HepG2 (cell line): ENCODE data around the gene ASTN2. TPM values are rescaled to one million over a fixed set of nuclear protein-coding genes. Genes with fewer than 3 reads are reported as not detected.

ENCODE experiments used
- ATAC-seq: fragments of 200-7000 bp; cut with Tn5 transposase; 3 replicates; pipeline ENCODE4 v1.9.1; 2020; ENCODE audit warnings: mild to moderate bottlenecking, moderate library complexity
- BruUV-seq: library from RNA; stranded (reverse); fragments of 400-500 nt; replicated peaks from 2 replicates; lab custom pipeline; 2021; lab: Mats Ljungman, UMichigan
- CTCF ChIA-PET: fragments of 300-600 bp; formaldehyde crosslinking; extraction: SDS; loops from one replicate; lab custom pipeline; 2021; ENCODE audit warnings: low total read pairs, inconsistent platforms, low intra/inter-chr PET ratio; lab: Yijun Ruan, JAX
- POLR2A ChIA-PET: fragments of 350-600 bp; sonication (Branson Sonifier 250); formaldehyde crosslinking; loops from one replicate; lab custom pipeline; 2020; ENCODE audit warnings: antibody characterized with exemption, inconsistent platforms; lab: Yijun Ruan, JAX
- DNase-seq: peaks from one replicate; pipeline ENCODE4 v3.0.0-alpha.2; 2015; ENCODE audit warnings: low spot score
- FAIRE-seq: peaks from 3 replicates; lab custom pipeline; 2011; peaks lifted over from hg19 to GRCh38; lab: Jason Lieb, UNC
- H2AFZ ChIP-seq: one replicate; pipeline ENCODE4 v1.6.1; 2011; ENCODE audit warnings: low read length, inconsistent platforms
- H3K27ac ChIP-seq: fragments of 300-600 bp; 3 replicates; pipeline ENCODE4 v1.8.0; 2011; ENCODE audit warnings: mixed run types, mild to moderate bottlenecking, mixed read lengths, low read length, inconsistent platforms; ENCODE audit not compliant: insufficient read depth; ENCODE audit errors: extremely low read length
- H3K27me3 ChIP-seq, 2 experiments: fragments of 200-600 bp in 1 of 2; 2 replicates in 1 of 2; 3 replicates in 1 of 2; pipeline versions ENCODE4 v1.6.0 to v1.8.0; 2011; ENCODE audit warnings: low read length in 2 of 2, mild to moderate bottlenecking in 2 of 2, moderate library complexity in 2 of 2, inconsistent platforms in 1 of 2; ENCODE audit not compliant: insufficient read depth in 2 of 2, control insufficient read depth in 1 of 2
- H3K36me3 ChIP-seq, 2 experiments: fragments of 200-600 bp in 1 of 2; replicated peaks in 1 of 2; 2 replicates in 1 of 2; 3 replicates in 1 of 2; pipeline versions ENCODE4 v1.5.1 to v1.8.0; 2011; ENCODE audit warnings: low read length in 2 of 2, inconsistent platforms in 1 of 2; ENCODE audit not compliant: insufficient read depth in 2 of 2, control insufficient read depth in 1 of 2
- H3K4me1 ChIP-seq: 2 replicates; pipeline ENCODE4 v1.5.1; 2012; ENCODE audit warnings: low read length, inconsistent platforms; ENCODE audit not compliant: insufficient read depth
- H3K4me2 ChIP-seq: 2 replicates; pipeline ENCODE4 v1.6.0; 2011; ENCODE audit warnings: low read depth, low read length, inconsistent platforms
- H3K4me3 ChIP-seq, 3 experiments: fragments of 200-600 bp in 1 of 3; sonication (generic), shearing (Covaris generic) in 1 of 3; replicated peaks in 1 of 3; 2 replicates each; pipeline ENCODE4 v1.5.1; 2011 to 2016; ENCODE audit warnings: low read length in 3 of 3, inconsistent platforms in 2 of 3, low read depth in 2 of 3, mild to moderate bottlenecking in 2 of 3, control low read depth in 1 of 3, mixed read lengths in 1 of 3; ENCODE audit not compliant: insufficient read depth in 1 of 3
- H3K79me2 ChIP-seq: one replicate; pipeline ENCODE4 v1.6.1; 2011; ENCODE audit warnings: low read length, inconsistent platforms; ENCODE audit not compliant: insufficient read depth
- H3K9ac ChIP-seq: 2 replicates; pipeline ENCODE4 v1.6.0; 2011; ENCODE audit warnings: mild to moderate bottlenecking, low read depth, low read length, inconsistent platforms; ENCODE audit not compliant: insufficient read depth
- H3K9me3 ChIP-seq: 2 replicates; pipeline ENCODE4 v1.5.1; 2012; ENCODE audit warnings: mild to moderate bottlenecking, low read length
- H4K20me1 ChIP-seq: 2 replicates; pipeline ENCODE4 v1.6.0; 2011; ENCODE audit warnings: inconsistent platforms, mild to moderate bottlenecking, low read length, moderate library complexity; ENCODE audit not compliant: insufficient read depth
- AGO2 ChIP-seq: fragments of 200-400 bp; formaldehyde crosslinking; optimal IDR thresholded peaks from 2 replicates; pipeline ENCODE3; 2017; ENCODE audit warnings: mild to moderate bottlenecking, low read depth, low read length, moderate library complexity
- CBFB ChIP-seq: sonication (generic); formaldehyde crosslinking; IDR thresholded peaks from 2 replicates; pipeline ENCODE4 v1.4.0; 2020; ENCODE audit warnings: missing genetic modification reagents
- FOXA1 ChIP-seq, 2 experiments: fragments of 450-650 bp in 1 of 2; sonication (generic) in 1 of 2; formaldehyde crosslinking in 1 of 2; IDR thresholded peaks; 2 replicates each; pipeline versions ENCODE4 v1.4.0 to v1.6.1; 2016 to 2020; ENCODE audit warnings: missing genetic modification reagents in 1 of 2
- IKZF4 ChIP-seq: sonication (generic); formaldehyde crosslinking; IDR thresholded peaks from 2 replicates; pipeline ENCODE4 v1.5.1; 2020; ENCODE audit warnings: borderline replicate concordance, mild to moderate bottlenecking, low read depth, missing genetic modification reagents; ENCODE audit errors: not compliant biosample characterization
- JUND ChIP-seq: sonication (generic); formaldehyde crosslinking; IDR thresholded peaks from 2 replicates; pipeline ENCODE4 v1.8.0; 2022; ENCODE audit warnings: mild to moderate bottlenecking, missing genetic modification reagents
- SKI ChIP-seq: fragments of 450-650 bp; IDR thresholded peaks from one replicate; pipeline ENCODE4 v1.6.1; 2018; ENCODE audit warnings: mild to moderate bottlenecking; ENCODE audit not compliant: partially characterized antibody
- SRSF1 ChIP-seq: fragments of 200-400 bp; formaldehyde crosslinking; optimal IDR thresholded peaks from 2 replicates; pipeline ENCODE3; 2017; ENCODE audit warnings: mild to moderate bottlenecking, low read depth, low read length, moderate library complexity
- ZBTB38 ChIP-seq: sonication (generic); formaldehyde crosslinking; IDR thresholded peaks from 2 replicates; pipeline ENCODE4 v1.5.1; 2020; ENCODE audit warnings: mild to moderate bottlenecking, missing genetic modification reagents
- ZNF124 ChIP-seq: sonication (generic); formaldehyde crosslinking; IDR thresholded peaks from 2 replicates; pipeline ENCODE4 v1.4.0; 2020; ENCODE audit warnings: missing genetic modification reagents
- ZNF143 ChIP-seq: sonication (generic); formaldehyde crosslinking; IDR thresholded peaks from 2 replicates; pipeline ENCODE4 v1.4.0; 2020; ENCODE audit warnings: missing genetic modification reagents
- ZNF367 ChIP-seq: sonication (generic); formaldehyde crosslinking; IDR thresholded peaks from 2 replicates; pipeline ENCODE4 v1.4.0; 2020; ENCODE audit warnings: missing genetic modification reagents, borderline replicate concordance
- ZNF768 ChIP-seq: sonication (generic); formaldehyde crosslinking; IDR thresholded peaks from 2 replicates; pipeline ENCODE4 v1.4.0; 2020; ENCODE audit warnings: missing genetic modification reagents
- WGBS: methylation state at CpG from one replicate; pipeline ENCODE4 v1.1.6; 2017; ENCODE audit warnings: low lambda C conversion rate; 5-methylcytosine and 5-hydroxymethylcytosine counted together
- in situ Hi-C: cut with HindIII; loops from 2 replicates; pipeline ENCODE4 v1.10.0; 2017; ENCODE audit warnings: low pct_unique_long_range_greater_than_20kb; ENCODE audit not compliant: extremely low pct_ligation_motif_present
- intact Hi-C: fragments of 100-400 bp; cut with micrococcal nuclease; formaldehyde crosslinking; loops from one replicate; pipeline ENCODE4 v1.10.0; 2022; ENCODE audit not compliant: unreplicated experiment
- polyA plus RNA-seq, 8 experiments: library from polyadenylated mRNA; depleted of rRNA in 3 of 8; stranded (reverse) in 7 of 8; unstranded in 1 of 8; fragments of >200 nt; fragmentation: Illumina TruSeq in 4 of 8; extraction: Trizol in 4 of 8; gene quantifications; 2 replicates each; pipeline versions ENCODE4 v1.2.1 to v1.2.3, GENCODE V29; 2011 to 2016; ENCODE audit warnings: low read depth in 4 of 8, missing spikeins in 1 of 8, mixed read lengths in 1 of 8; ENCODE audit not compliant: insufficient read depth in 1 of 8
- total RNA-seq, 5 experiments: library from RNA; depleted of rRNA; stranded (reverse); fragments of >200 nt; fragmentation: Illumina TruSeq; extraction: Trizol; gene quantifications; 2 replicates each; pipeline ENCODE4 v1.2.3, GENCODE V29; 2016; ENCODE audit warnings: low read depth in 1 of 5
- TF ChIP-seq, protein P1 (sequence below): sonication (generic); formaldehyde crosslinking; IDR thresholded peaks from 2 replicates; pipeline ENCODE4 v1.8.1; 2023; ENCODE audit warnings: missing genetic modification reagents, inconsistent platforms, borderline replicate concordance
- TF ChIP-seq, protein P2 (sequence below): sonication (generic); formaldehyde crosslinking; IDR thresholded peaks from 2 replicates; pipeline ENCODE4 v1.5.1; 2020; ENCODE audit warnings: mild to moderate bottlenecking, moderate library complexity, missing genetic modification reagents
- TF ChIP-seq, protein P3 (sequence below): sonication (generic); formaldehyde crosslinking; IDR thresholded peaks from 2 replicates; pipeline ENCODE4 v1.9.0; 2021; ENCODE audit warnings: missing genetic modification reagents, borderline replicate concordance
- TF ChIP-seq, protein P4 (sequence below): sonication (generic); formaldehyde crosslinking; IDR thresholded peaks from 2 replicates; pipeline ENCODE4 v1.4.0; 2020; ENCODE audit warnings: low read depth, mild to moderate bottlenecking, missing genetic modification reagents

The ASTN2 gene
- total and polyA plus RNA-seq, 2 of the 13 experiments (the other 11 are each of a cell fraction or from before 2014, with no cell fraction given) = 5.2 to 13.5 TPM

DNA sequence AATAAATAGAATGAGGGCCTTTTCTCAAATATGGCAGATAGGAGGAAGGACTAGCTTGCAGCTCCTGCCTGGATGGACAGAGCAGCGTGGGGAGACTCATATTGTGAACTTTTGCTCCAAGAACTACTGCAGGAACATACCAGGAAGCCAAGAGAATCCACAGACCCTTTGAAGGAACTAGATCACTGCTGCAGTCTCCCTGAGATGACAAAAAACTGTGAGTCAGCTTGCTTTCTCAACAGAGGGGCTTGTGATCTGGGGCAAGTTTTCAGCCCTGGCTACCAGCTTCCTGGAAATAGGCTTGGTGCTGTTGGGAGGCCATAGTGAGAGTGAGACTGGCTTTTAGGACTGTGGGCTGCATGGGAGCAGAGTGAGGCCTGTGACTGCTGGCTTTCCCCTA is 898.4 kb downstream of the ASTN2 start:
- Histone ChIP-seq H3K9me3 (peaks cover 4% of the 10 kb centered on the region; the same call in 1 of the 2 replicates), H2AFZ (no peak overlapping the region), H3K4me2 (no peak overlapping the region), H3K4me3 (no peak overlapping the region), H3K79me2 (no peaks in the 10 kb centered on the region), H3K36me3 (no peaks in the 10 kb centered on the region), H3K27ac (no peak overlapping the region), H3K27me3 (no peaks in the 10 kb centered on the region), H4K20me1 (no peaks in the 10 kb centered on the region), H3K4me1 (peaks cover 9% of the 10 kb centered on the region), H3K9ac (no peak overlapping the region)
- ATAC-seq (no peak), FAIRE-seq (no peak), DNase-seq (no peak)
- CTCF ChIA-PET = no interaction called here
- 95% methylated on average over 1 of the region's 1 CpG for WGBS
- TF ChIP-seq, protein P1, sequence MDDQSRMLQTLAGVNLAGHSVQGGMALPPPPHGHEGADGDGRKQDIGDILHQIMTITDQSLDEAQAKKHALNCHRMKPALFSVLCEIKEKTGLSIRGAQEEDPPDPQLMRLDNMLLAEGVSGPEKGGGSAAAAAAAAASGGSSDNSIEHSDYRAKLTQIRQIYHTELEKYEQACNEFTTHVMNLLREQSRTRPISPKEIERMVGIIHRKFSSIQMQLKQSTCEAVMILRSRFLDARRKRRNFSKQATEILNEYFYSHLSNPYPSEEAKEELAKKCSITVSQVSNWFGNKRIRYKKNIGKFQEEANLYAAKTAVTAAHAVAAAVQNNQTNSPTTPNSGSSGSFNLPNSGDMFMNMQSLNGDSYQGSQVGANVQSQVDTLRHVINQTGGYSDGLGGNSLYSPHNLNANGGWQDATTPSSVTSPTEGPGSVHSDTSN (CRISPR knock-in tag) = no peak
- TF ChIP-seq, protein P2, sequence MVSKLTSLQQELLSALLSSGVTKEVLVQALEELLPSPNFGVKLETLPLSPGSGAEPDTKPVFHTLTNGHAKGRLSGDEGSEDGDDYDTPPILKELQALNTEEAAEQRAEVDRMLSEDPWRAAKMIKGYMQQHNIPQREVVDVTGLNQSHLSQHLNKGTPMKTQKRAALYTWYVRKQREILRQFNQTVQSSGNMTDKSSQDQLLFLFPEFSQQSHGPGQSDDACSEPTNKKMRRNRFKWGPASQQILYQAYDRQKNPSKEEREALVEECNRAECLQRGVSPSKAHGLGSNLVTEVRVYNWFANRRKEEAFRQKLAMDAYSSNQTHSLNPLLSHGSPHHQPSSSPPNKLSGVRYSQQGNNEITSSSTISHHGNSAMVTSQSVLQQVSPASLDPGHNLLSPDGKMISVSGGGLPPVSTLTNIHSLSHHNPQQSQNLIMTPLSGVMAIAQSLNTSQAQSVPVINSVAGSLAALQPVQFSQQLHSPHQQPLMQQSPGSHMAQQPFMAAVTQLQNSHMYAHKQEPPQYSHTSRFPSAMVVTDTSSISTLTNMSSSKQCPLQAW = no peak
- TF ChIP-seq ZNF367 (no peak), AGO2 (no peak), ZNF143 (CRISPR knock-in tag) (no peak), SKI (no peak), CBFB (CRISPR knock-in tag) (no peak), JUND (CRISPR knock-in tag) (no peak), ZBTB38 (CRISPR knock-in tag) (no peak), ZNF768 (CRISPR knock-in tag) (no peak), IKZF4 (no peak), FOXA1 (IDR thresholded peaks at IDR 0.05) (no peak), FOXA1 (CRISPR knock-in tag; IDR thresholded peaks at IDR 0.05) (no peak), ZNF124 (no peak), SRSF1 (no peak)
- TF ChIP-seq, protein P3, sequence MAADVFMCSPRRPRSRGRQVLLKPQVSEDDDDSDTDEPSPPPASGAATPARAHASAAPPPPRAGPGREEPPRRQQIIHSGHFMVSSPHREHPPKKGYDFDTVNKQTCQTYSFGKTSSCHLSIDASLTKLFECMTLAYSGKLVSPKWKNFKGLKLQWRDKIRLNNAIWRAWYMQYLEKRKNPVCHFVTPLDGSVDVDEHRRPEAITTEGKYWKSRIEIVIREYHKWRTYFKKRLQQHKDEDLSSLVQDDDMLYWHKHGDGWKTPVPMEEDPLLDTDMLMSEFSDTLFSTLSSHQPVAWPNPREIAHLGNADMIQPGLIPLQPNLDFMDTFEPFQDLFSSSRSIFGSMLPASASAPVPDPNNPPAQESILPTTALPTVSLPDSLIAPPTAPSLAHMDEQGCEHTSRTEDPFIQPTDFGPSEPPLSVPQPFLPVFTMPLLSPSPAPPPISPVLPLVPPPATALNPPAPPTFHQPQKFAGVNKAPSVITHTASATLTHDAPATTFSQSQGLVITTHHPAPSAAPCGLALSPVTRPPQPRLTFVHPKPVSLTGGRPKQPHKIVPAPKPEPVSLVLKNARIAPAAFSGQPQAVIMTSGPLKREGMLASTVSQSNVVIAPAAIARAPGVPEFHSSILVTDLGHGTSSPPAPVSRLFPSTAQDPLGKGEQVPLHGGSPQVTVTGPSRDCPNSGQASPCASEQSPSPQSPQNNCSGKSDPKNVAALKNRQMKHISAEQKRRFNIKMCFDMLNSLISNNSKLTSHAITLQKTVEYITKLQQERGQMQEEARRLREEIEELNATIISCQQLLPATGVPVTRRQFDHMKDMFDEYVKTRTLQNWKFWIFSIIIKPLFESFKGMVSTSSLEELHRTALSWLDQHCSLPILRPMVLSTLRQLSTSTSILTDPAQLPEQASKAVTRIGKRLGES (CRISPR knock-in tag) = no peak
- TF ChIP-seq, protein P4, sequence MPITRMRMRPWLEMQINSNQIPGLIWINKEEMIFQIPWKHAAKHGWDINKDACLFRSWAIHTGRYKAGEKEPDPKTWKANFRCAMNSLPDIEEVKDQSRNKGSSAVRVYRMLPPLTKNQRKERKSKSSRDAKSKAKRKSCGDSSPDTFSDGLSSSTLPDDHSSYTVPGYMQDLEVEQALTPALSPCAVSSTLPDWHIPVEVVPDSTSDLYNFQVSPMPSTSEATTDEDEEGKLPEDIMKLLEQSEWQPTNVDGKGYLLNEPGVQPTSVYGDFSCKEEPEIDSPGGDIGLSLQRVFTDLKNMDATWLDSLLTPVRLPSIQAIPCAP (CRISPR knock-in tag) = no peak
- BruUV-seq = no TSS peak
- intact Hi-C loops = no loop called here
- in situ Hi-C loops = no loop called here
- POLR2A ChIA-PET = no interaction called here
